HG03575 (cell line): Measurements from ENCODE around the gene TMEM183A.

Experiments used
- ATAC-seq: cut with Tn5 transposase; IDR thresholded peaks from one replicate; pipeline ENCODE4 v1.9.1; 2021; ENCODE audit not compliant: unreplicated experiment, insufficient number of reproducible peaks, low FRiP score; ENCODE audit errors: extremely low read depth

TMEM183A gene

GRCh38 chr1:203040513-203041275, 33.5 kb downstream of the TMEM183A start:
- no peak for ATAC-seq

DNA sequence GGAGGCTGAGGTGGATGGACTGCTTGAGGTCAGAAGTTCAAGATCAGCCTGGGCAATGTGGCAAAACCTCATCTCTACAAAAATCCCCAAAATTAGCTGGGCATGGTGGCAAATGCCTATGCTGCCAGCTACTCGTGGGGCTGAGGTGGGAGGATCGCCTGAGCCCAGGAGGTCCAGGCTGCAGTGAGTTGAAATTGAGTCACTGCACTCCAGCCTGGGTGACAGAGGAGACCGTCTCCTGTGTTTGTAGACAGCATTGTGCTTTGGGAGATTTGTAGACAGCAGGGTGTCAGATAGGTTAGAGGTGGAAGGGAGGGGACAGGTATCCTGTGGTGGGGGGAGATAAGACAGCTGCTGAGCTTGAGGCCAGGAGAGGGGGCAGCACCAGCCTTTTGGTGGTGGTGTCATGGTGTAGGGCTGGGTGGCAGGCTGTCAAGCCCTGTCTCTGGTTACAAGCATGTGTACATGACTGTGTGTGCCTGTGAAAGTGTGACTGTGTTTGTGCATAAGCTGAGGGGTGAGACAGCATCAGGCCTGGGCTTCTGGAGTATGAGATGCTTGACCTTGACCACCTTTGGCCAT, 34.3 kb downstream of the TMEM183A start:
- ATAC-seq, result no peak

DNA sequence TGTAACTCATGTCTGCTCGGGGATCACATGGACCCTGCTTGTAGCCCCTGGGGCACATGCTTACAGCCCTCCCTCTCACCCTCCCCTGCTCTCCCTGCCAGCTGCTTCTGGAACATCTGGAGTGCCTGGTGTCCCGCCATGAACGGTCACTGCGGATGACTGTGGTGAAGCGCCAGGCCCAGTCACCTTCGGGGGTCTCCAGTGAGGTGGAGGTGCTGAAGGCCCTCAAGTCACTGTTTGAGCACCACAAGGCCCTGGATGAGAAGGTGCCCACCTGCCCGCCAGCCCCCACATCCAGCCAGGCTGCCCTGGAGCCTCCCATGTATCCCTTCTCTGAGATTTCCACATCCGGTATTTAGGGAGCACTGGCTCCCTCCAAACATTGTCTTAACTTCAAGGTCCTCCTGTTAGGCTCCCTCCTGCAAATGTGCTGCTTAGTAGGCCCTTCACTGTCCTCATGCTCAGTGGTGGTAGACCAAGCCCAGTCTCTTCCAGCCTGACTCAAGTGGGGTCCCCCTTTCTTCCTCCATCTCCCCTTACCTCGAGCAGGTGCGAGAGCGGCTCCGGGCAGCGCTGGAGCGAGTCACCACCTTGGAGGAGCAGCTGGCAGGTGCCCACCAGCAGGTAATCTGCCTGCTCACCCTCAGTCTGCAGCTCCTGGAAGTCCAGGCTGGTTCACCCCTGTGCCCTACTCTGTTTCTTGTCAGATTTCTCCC, 36.8 kb downstream of the TMEM183A start:
- no peak for ATAC-seq

- ATAC-seq, result no peak
Measured at GRCh38 chr1:203044546-203045250, 37.5 kb downstream of the TMEM183A start.

DNA sequence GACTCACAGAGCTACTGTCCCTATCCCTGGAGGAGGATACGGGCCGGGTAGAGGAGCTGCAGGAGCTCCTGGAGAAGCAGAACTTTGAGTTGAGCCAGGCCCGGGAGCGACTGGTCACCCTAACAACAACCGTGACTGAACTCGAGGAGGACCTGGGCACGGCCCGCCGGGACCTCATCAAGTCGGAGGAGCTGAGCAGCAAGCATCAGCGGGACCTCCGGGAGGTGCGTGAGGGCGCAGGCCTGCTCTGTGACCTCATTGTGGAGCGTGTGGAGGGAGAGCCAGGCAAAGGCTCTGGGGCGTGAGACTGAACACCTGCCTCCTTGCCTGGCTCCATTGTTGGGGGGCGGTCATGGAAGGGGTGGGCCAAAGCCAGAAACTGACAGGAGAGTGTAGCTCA, 38.2 kb downstream of the TMEM183A start:
- ATAC-seq, result no peak

DNA sequence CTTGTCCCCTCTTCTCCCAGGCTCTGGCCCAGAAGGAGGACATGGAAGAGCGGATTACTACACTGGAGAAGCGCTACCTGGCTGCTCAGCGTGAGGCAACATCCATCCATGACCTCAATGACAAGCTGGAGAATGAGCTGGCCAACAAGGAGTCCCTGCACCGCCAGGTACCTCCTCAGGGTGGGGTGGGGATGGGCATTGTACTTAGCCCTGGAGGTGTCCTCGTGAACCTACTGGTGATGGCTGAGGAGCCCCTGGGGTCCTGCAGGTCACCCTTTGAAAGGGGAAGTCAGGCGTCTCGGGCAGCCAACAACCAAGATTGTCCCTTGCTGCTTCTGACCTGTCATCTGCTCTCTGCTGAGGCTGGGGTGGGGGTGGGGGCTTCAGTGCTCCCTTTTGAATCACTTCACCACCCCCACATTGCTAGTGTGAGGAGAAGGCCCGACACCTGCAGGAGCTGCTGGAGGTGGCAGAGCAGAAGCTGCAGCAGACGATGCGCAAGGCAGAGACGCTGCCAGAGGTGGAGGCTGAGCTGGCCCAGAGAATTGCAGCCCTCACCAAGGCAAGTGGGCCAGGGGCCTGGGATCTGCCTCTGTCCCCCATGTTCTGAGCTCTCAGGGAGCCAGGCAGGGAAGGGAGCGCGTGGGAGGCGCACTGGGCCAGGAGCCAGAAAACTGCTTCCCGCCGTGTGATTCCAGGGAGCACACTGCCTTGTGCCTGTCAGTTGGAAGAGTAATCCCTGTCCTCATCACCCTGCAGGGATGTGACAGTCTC, 38.8 kb downstream of the TMEM183A start:
- no peak for ATAC-seq

- no peak for ATAC-seq
Measured at GRCh38 chr1:203046984-203047630, 39.9 kb downstream of the TMEM183A start.

DNA sequence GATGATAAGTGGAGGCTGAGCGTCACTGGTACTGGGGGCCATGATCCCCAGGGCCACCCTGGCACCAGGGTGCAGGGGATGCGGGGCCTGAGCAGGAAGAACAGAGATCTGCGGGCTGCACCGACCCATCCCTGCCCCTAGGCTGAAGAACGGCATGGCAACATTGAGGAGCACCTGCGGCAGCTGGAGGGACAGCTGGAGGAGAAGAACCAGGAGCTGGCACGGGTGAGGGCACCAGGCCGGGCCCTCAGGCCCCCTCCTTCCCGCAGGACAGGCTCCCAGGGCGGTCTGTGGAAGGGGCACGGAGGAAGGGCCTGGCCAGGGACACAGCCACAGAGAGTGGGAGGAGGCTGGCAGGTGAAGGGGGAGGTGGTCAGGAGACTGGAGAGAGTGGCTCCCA, 40.9 kb downstream of the TMEM183A start:
- ATAC-seq, result no peak

DNA sequence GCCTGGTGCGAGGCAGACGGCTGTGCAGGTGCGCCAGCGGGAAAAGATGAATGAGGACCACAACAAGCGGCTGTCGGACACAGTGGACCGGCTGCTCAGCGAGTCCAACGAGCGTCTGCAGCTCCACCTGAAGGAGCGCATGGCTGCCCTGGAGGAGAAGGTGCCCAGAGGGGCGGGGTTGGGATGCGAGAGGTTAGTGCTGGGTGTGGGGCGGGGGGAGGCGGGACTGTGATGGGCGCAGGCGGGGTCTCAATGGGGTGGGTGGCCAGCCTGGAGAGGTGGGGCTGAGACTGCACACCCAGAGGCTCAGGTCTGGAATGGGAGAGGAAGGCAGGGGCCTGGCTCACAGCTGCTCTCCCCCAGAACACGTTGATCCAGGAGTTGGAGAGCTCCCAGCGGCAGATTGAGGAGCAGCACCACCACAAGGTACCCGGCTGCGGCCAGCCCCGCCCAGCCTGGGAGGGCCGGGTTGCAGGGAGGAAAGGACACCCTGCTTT, 41.4 kb downstream of the TMEM183A start:
- no peak for ATAC-seq

DNA sequence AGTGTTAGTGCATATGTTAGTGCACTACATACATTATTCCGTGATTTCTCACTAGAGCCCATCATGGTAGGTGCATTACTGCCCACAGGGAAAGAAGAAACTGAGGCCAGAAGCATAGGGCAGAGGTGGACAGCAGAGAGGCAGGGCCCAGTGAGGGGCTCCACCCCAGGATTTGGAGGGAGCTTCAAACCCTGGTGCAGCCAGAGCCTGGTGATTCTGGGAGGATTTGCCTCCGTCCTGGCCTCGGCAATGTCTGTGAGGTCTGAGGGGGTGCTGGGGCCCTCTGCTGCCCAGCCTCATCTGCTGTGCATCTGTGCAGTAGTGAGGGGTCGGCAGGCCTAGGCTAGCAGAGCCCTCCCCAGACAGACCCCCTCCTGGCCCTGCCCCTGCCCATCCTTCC, 41.9 kb downstream of the TMEM183A start:
- no peak for ATAC-seq

DNA sequence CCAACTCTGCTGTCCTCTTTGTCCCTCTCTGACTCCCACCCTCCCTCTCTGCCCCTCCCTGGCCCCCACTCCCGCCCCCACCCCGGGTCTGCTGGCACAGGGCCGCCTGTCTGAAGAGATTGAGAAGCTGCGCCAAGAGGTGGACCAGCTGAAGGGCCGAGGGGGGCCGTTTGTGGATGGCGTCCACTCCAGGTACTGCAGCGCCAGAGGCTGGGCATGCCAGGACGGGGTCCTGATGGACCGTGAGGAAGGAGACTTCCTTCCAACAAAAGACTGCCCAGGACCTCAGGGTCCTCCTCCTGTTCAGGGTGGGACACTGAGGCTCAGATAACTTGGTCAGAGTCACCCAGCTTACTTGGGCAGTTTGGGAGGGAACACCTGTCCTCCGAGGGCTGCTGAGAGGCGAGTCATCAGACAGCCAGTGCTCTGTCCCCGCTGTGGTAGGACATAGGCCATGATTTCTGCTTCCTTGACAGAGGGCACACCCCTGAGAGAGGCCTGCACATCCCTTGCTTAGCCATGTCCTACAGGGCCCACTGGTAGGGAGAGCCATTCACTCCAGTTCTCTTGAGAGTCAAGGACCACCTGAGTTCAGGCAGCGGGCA, 42.5 kb downstream of the TMEM183A start:
- ATAC-seq, result no peak

- ATAC-seq, result no peak
Measured at GRCh38 chr1:203050826-203051225, 43.7 kb downstream of the TMEM183A start.

GRCh38 chr1:203051841-203052324, 44.7 kb downstream of the TMEM183A start:
- ATAC-seq, result no peak

DNA sequence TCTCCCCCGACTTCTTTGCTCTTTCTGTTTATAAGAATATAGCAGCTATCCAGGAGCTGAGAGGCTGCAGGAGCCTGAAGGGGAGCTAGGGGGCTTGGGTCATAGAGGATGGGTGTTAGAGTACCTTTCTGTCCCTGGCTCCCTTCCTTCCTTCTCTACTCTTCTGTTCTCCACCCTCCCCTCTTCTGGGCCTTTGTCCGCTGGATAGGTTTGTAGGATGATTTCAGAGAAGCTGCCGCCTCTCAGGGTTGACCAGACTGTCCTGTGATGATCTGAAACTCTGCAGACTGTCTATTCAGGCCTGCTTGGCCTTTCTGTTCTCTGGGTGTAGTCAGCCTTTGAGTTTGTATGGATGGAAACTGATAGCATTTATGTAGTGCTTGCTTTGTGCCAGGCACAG, 45.4 kb downstream of the TMEM183A start:
- no peak for ATAC-seq

DNA sequence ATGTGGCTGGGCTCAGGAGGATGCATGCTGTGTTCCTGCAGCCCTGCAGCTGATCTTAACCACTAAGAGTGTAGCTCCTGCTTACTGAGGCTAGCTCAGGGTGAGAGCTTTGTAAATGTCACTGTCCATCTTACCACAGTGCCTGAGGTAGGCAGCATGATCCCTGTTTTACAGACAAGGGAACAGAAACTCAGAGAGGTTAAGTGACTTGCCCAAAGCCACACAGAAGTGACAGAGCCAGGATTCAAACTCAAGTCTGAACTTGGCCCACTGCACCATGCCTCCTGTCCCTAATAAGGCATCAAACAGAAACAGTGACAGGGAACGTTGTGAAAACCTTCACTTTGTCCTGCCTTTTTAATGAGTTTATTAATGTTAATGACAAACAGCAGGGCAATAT, 47.0 kb downstream of the TMEM183A start:
- ATAC-seq, result no peak

- no peak for ATAC-seq
Measured at GRCh38 chr1:203054642-203055041, 47.5 kb downstream of the TMEM183A start.

DNA sequence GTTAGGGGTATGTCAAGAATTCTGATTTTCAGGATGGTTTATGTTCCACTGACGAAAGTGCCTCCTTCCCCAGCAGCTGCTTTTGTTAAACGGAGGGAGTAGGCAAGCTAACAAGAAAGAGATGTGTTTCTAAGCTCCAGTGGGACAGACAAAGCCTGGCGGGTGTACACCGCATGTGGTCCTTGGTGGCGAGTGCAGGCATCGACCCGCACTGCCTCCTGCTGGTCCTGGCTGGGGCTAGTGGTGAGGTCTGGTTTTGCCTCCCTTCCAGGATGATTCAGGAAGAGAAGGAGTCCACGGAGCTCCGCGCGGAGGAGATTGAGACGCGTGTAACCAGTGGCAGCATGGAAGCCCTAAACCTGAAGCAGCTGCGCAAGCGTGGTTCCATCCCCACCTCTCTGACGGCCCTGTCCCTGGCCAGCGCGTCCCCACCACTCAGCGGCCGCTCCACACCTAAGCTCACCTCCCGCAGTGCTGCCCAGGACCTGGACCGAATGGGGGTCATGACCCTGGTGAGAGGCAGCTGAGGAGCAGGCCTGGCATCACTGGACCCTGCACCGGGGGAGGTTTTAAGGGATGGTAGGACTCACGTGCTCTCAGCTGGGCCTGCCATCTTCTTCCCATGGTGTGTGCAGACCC, 48.1 kb downstream of the TMEM183A start:
- ATAC-seq, result no peak
